HepG2 (cell line): ENCODE measurements around the gene STYX. TPM values are rescaled to one million over a fixed set of nuclear protein-coding genes. Genes with fewer than 3 reads are reported as not detected.

Source experiments
- ATAC-seq: fragments of 200-7000 bp; cut with Tn5 transposase; 3 replicates; pipeline ENCODE4 v1.9.1; 2020; ENCODE audit warnings: mild to moderate bottlenecking, moderate library complexity
- BruUV-seq: library from RNA; stranded (reverse); fragments of 400-500 nt; replicated peaks from 2 replicates; lab custom pipeline; 2021; lab: Mats Ljungman, UMichigan
- CTCF ChIA-PET: fragments of 300-600 bp; formaldehyde crosslinking; extraction: SDS; loops from one replicate; lab custom pipeline; 2021; ENCODE audit warnings: low total read pairs, inconsistent platforms, low intra/inter-chr PET ratio; lab: Yijun Ruan, JAX
- POLR2A ChIA-PET: fragments of 350-600 bp; sonication (Branson Sonifier 250); formaldehyde crosslinking; loops from one replicate; lab custom pipeline; 2020; ENCODE audit warnings: antibody characterized with exemption, inconsistent platforms; lab: Yijun Ruan, JAX
- DNase-seq: peaks from one replicate; pipeline ENCODE4 v3.0.0-alpha.2; 2015; ENCODE audit warnings: low spot score
- FAIRE-seq: peaks from 3 replicates; lab custom pipeline; 2011; peaks lifted over from hg19 to GRCh38; lab: Jason Lieb, UNC
- H2AFZ ChIP-seq: one replicate; pipeline ENCODE4 v1.6.1; 2011; ENCODE audit warnings: low read length, inconsistent platforms
- H3K27ac ChIP-seq: fragments of 300-600 bp; 3 replicates; pipeline ENCODE4 v1.8.0; 2011; ENCODE audit warnings: mixed run types, mild to moderate bottlenecking, mixed read lengths, low read length, inconsistent platforms; ENCODE audit not compliant: insufficient read depth; ENCODE audit errors: extremely low read length
- H3K27me3 ChIP-seq, 2 experiments: fragments of 200-600 bp in 1 of 2; 2 replicates in 1 of 2; 3 replicates in 1 of 2; pipeline versions ENCODE4 v1.6.0 to v1.8.0; 2011; ENCODE audit warnings: low read length in 2 of 2, mild to moderate bottlenecking in 2 of 2, moderate library complexity in 2 of 2, inconsistent platforms in 1 of 2; ENCODE audit not compliant: insufficient read depth in 2 of 2, control insufficient read depth in 1 of 2
- H3K36me3 ChIP-seq, 2 experiments: fragments of 200-600 bp in 1 of 2; replicated peaks in 1 of 2; 2 replicates in 1 of 2; 3 replicates in 1 of 2; pipeline versions ENCODE4 v1.5.1 to v1.8.0; 2011; ENCODE audit warnings: low read length in 2 of 2, inconsistent platforms in 1 of 2; ENCODE audit not compliant: insufficient read depth in 2 of 2, control insufficient read depth in 1 of 2
- H3K4me1 ChIP-seq: 2 replicates; pipeline ENCODE4 v1.5.1; 2012; ENCODE audit warnings: low read length, inconsistent platforms; ENCODE audit not compliant: insufficient read depth
- H3K4me2 ChIP-seq: 2 replicates; pipeline ENCODE4 v1.6.0; 2011; ENCODE audit warnings: low read depth, low read length, inconsistent platforms
- H3K4me3 ChIP-seq, 3 experiments: fragments of 200-600 bp in 1 of 3; sonication (generic), shearing (Covaris generic) in 1 of 3; replicated peaks in 1 of 3; 2 replicates each; pipeline ENCODE4 v1.5.1; 2011 to 2016; ENCODE audit warnings: low read length in 3 of 3, inconsistent platforms in 2 of 3, low read depth in 2 of 3, mild to moderate bottlenecking in 2 of 3, control low read depth in 1 of 3, mixed read lengths in 1 of 3; ENCODE audit not compliant: insufficient read depth in 1 of 3
- H3K79me2 ChIP-seq: one replicate; pipeline ENCODE4 v1.6.1; 2011; ENCODE audit warnings: low read length, inconsistent platforms; ENCODE audit not compliant: insufficient read depth
- H3K9ac ChIP-seq: 2 replicates; pipeline ENCODE4 v1.6.0; 2011; ENCODE audit warnings: mild to moderate bottlenecking, low read depth, low read length, inconsistent platforms; ENCODE audit not compliant: insufficient read depth
- H3K9me3 ChIP-seq: 2 replicates; pipeline ENCODE4 v1.5.1; 2012; ENCODE audit warnings: mild to moderate bottlenecking, low read length
- H4K20me1 ChIP-seq: 2 replicates; pipeline ENCODE4 v1.6.0; 2011; ENCODE audit warnings: inconsistent platforms, mild to moderate bottlenecking, low read length, moderate library complexity; ENCODE audit not compliant: insufficient read depth
- ARNTL ChIP-seq: sonication (generic); formaldehyde crosslinking; IDR thresholded peaks from 2 replicates; pipeline ENCODE4 v1.4.0; 2020; ENCODE audit warnings: mild to moderate bottlenecking, missing genetic modification reagents
- ASH2L ChIP-seq: fragments of 300-600, 200-600 bp; sonication (generic); IDR thresholded peaks from 2 replicates; pipeline ENCODE4 v1.7.0; 2017; ENCODE audit warnings: low read depth, mild to moderate bottlenecking, moderate library complexity, mixed read lengths, low read length; ENCODE audit not compliant: insufficient read length
- PHF20 ChIP-seq: sonication (generic); formaldehyde crosslinking; IDR thresholded peaks from 2 replicates; pipeline ENCODE4 v1.5.0; 2020; ENCODE audit warnings: mild to moderate bottlenecking, missing genetic modification reagents
- RNF2 ChIP-seq: fragments of 450-650 bp; conservative IDR thresholded peaks from 2 replicates; pipeline ENCODE4 v1.6.1; 2016; ENCODE audit warnings: low read depth
- SETDB1 ChIP-seq: sonication (generic); formaldehyde crosslinking; IDR thresholded peaks from 2 replicates; pipeline ENCODE4 v1.5.1; 2020; ENCODE audit warnings: missing genetic modification reagents, mild to moderate bottlenecking, borderline replicate concordance
- TCF7L2 ChIP-seq: IDR thresholded peaks from 2 replicates; pipeline ENCODE4 v1.6.1; 2011; ENCODE audit warnings: mild to moderate bottlenecking, low read depth, low read length, moderate library complexity
- ZFP62 ChIP-seq: sonication (generic); formaldehyde crosslinking; IDR thresholded peaks from 2 replicates; pipeline ENCODE4 v1.4.0; 2020; ENCODE audit warnings: missing genetic modification reagents
- ZFP90 ChIP-seq: sonication (generic); formaldehyde crosslinking; IDR thresholded peaks from 2 replicates; pipeline ENCODE4 v1.8.0; 2022; ENCODE audit warnings: missing genetic modification reagents, mild to moderate bottlenecking, inconsistent platforms, borderline replicate concordance
- ZNF224 ChIP-seq: sonication (generic); formaldehyde crosslinking; IDR thresholded peaks from 2 replicates; pipeline ENCODE4 v1.5.0; 2020; ENCODE audit warnings: mild to moderate bottlenecking, missing genetic modification reagents
- ZNF549 ChIP-seq: sonication (generic); formaldehyde crosslinking; IDR thresholded peaks from 2 replicates; pipeline ENCODE4 v1.5.0; 2020; ENCODE audit warnings: missing genetic modification reagents
- ZNF709 ChIP-seq: sonication (generic); formaldehyde crosslinking; IDR thresholded peaks from 2 replicates; pipeline ENCODE4 v1.5.0; 2020; ENCODE audit warnings: mild to moderate bottlenecking, missing genetic modification reagents
- in situ Hi-C: cut with HindIII; loops from 2 replicates; pipeline ENCODE4 v1.10.0; 2017; ENCODE audit warnings: low pct_unique_long_range_greater_than_20kb; ENCODE audit not compliant: extremely low pct_ligation_motif_present
- intact Hi-C: fragments of 100-400 bp; cut with micrococcal nuclease; formaldehyde crosslinking; loops from one replicate; pipeline ENCODE4 v1.10.0; 2022; ENCODE audit not compliant: unreplicated experiment
- polyA plus RNA-seq, 8 experiments: library from polyadenylated mRNA; depleted of rRNA in 3 of 8; stranded (reverse) in 7 of 8; unstranded in 1 of 8; fragments of >200 nt; fragmentation: Illumina TruSeq in 4 of 8; extraction: Trizol in 4 of 8; gene quantifications; 2 replicates each; pipeline versions ENCODE4 v1.2.1 to v1.2.3, GENCODE V29; 2011 to 2016; ENCODE audit warnings: low read depth in 4 of 8, missing spikeins in 1 of 8, mixed read lengths in 1 of 8; ENCODE audit not compliant: insufficient read depth in 1 of 8
- total RNA-seq, 5 experiments: library from RNA; depleted of rRNA; stranded (reverse); fragments of >200 nt; fragmentation: Illumina TruSeq; extraction: Trizol; gene quantifications; 2 replicates each; pipeline ENCODE4 v1.2.3, GENCODE V29; 2016; ENCODE audit warnings: low read depth in 1 of 5
- TF ChIP-seq, protein P1 (sequence below): sonication (generic); formaldehyde crosslinking; IDR thresholded peaks from 2 replicates; pipeline ENCODE4 v1.5.1; 2020; ENCODE audit warnings: missing genetic modification reagents, mild to moderate bottlenecking, borderline replicate concordance

STYX gene
- total and polyA plus RNA-seq, 2 of the 13 experiments (the other 11 are each of a cell fraction or from before 2014, with no cell fraction given) = 6.6 to 10.9 TPM

- Histone ChIP-seq H4K20me1 (peaks cover 16% of the 10 kb centered on the region; the same call in 1 of the 2 replicates), H3K4me3 (peak overlapping the region in 1 of 3 experiments; percentile 3; a peak in 1 of 6 replicates), H3K36me3 (peaks cover 0 to 18% of the 10 kb centered on the region in 2 experiments; a peak in 3 of 5 replicates), H2AFZ (no peak overlapping the region), H3K4me2 (0 out of 2 replicates have a peak overlapping the region, but pooled peaks have one; percentile 84), H3K79me2 (peaks cover 62% of the 10 kb centered on the region), H3K9ac (no peak overlapping the region), H3K4me1 (peaks cover 29% of the 10 kb centered on the region), H3K27me3 (no peaks in the 10 kb centered on the region; a peak in 2 of 5 replicates), H3K27ac (no peak overlapping the region), H3K9me3 (no peaks in the 10 kb centered on the region)
- FAIRE-seq = no peak
- ATAC-seq = no peak
- in situ Hi-C loops = no loop called here
- ChIA-PET CTCF (no interaction called here), POLR2A (interaction anchor here (1.1 kb wide), 1 partner anchor 31 kb away, joined by 5 read pairs; no protein-coding TSS in a partner anchor)
- BruUV-seq = no TSS peak
- TF ChIP-seq PHF20 = no peak
- TF ChIP-seq TCF7L2 = no peak
- TF ChIP-seq SETDB1 (CRISPR knock-in tag) = no peak
- no peak for TF ChIP-seq ZFP62 (CRISPR knock-in tag)
- TF ChIP-seq ZFP90 (CRISPR knock-in tag) = no peak
- no peak for TF ChIP-seq RNF2
- no peak for TF ChIP-seq ARNTL (CRISPR knock-in tag)
- TF ChIP-seq ZNF549 (CRISPR knock-in tag) = no peak
- no peak for TF ChIP-seq ZNF709
- no peak for TF ChIP-seq ZNF224 (CRISPR knock-in tag)
- TF ChIP-seq, protein P1, sequence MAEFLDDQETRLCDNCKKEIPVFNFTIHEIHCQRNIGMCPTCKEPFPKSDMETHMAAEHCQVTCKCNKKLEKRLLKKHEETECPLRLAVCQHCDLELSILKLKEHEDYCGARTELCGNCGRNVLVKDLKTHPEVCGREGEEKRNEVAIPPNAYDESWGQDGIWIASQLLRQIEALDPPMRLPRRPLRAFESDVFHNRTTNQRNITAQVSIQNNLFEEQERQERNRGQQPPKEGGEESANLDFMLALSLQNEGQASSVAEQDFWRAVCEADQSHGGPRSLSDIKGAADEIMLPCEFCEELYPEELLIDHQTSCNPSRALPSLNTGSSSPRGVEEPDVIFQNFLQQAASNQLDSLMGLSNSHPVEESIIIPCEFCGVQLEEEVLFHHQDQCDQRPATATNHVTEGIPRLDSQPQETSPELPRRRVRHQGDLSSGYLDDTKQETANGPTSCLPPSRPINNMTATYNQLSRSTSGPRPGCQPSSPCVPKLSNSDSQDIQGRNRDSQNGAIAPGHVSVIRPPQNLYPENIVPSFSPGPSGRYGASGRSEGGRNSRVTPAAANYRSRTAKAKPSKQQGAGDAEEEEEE (CRISPR knock-in tag) = no peak
- no peak for TF ChIP-seq ASH2L
- no peak for DNase-seq
- intact Hi-C loops = no loop called here
Measured at GRCh38 chr14:52786887-52787286, 56.9 kb downstream of the STYX start.
